ENCODE measurements around the gene HIF1A.
"Not testable (repeated sequence)": the region's sequence is repeated elsewhere in the genome, so short reads cannot be mapped to it uniquely, and the experiment has no call there.

The HIF1A gene

GRCh38 chr14:61726778-61727658, 31.7 kb downstream of the HIF1A start:
- H3K36me3 ChIP-seq (ENCODE audit: control insufficient read depth, insufficient read depth, low read length) = peaks cover 94% of the 10 kb centered on the region
- 100% methylated on average over 2 to 3 of the region's 7 CpGs for WGBS, 2 experiments (ENCODE audit: insufficient coverage in 2 of 2)
- H3K27ac ChIP-seq (ENCODE audit: low read depth, low read length, severe bottlenecking) = no peak overlapping the region
- no peak overlapping the region for H3K4me3 ChIP-seq (ENCODE audit: extremely low read depth, insufficient read depth, low read length, poor library complexity, severe bottlenecking)
- no peaks in the 10 kb centered on the region for H3K4me1 ChIP-seq (ENCODE audit: control insufficient read depth, insufficient read depth, low read length, poor library complexity, severe bottlenecking)
- no peaks in the 10 kb centered on the region for H3K9me3 ChIP-seq (ENCODE audit: control insufficient read depth, low read length)

- Histone ChIP-seq H3K4me3 (ENCODE audit: extremely low read depth, insufficient read depth, low read length, poor library complexity, severe bottlenecking) (no peak overlapping the region), H3K27ac (ENCODE audit: low read depth, low read length, severe bottlenecking) (no peak overlapping the region), H3K36me3 (ENCODE audit: control insufficient read depth, insufficient read depth, low read length) (peaks cover 98% of the 10 kb centered on the region), H3K9me3 (ENCODE audit: control insufficient read depth, low read length) (no peaks in the 10 kb centered on the region), H3K4me1 (ENCODE audit: control insufficient read depth, insufficient read depth, low read length, poor library complexity, severe bottlenecking) (no peaks in the 10 kb centered on the region)
- WGBS, 2 experiments (ENCODE audit: insufficient coverage in 2 of 2) = no CpG with 5 or more reads among the region's 2 CpGs
Observed at GRCh38 chr14:61730756-61731373, 35.6 kb downstream of the HIF1A start.

- peaks cover 98% of the 10 kb centered on the region for H3K36me3 ChIP-seq (ENCODE audit: control insufficient read depth, insufficient read depth, low read length)
- WGBS, 2 experiments (ENCODE audit: insufficient coverage in 2 of 2) = no CpG with 5 or more reads among the region's 2 CpGs
- no peak overlapping the region for H3K4me3 ChIP-seq (ENCODE audit: extremely low read depth, insufficient read depth, low read length, poor library complexity, severe bottlenecking)
Observed at GRCh38 chr14:61733972-61734371, 38.7 kb downstream of the HIF1A start.

GRCh38 chr14:61736751-61737150, 41.4 kb downstream of the HIF1A start:
- H3K27ac ChIP-seq (ENCODE audit: low read depth, low read length, severe bottlenecking) = no peak overlapping the region
- H3K4me3 ChIP-seq (ENCODE audit: extremely low read depth, insufficient read depth, low read length, poor library complexity, severe bottlenecking) = no peak overlapping the region
- WGBS, 2 experiments (ENCODE audit: insufficient coverage in 2 of 2) = 89 to 100% methylated on average over 2 to 3 of the region's 4 CpGs
- H3K9me3 ChIP-seq (ENCODE audit: control insufficient read depth, low read length) = no peaks in the 10 kb centered on the region
- H3K4me1 ChIP-seq (ENCODE audit: control insufficient read depth, insufficient read depth, low read length, poor library complexity, severe bottlenecking) = no peaks in the 10 kb centered on the region
- peaks cover 95% of the 10 kb centered on the region for H3K36me3 ChIP-seq (ENCODE audit: control insufficient read depth, insufficient read depth, low read length)

More at GRCh38 chr14:61733972-61734371, 38.7 kb downstream of the HIF1A start:
- Histone ChIP-seq H3K27ac (ENCODE audit: low read depth, low read length, severe bottlenecking) (no peak overlapping the region), H3K9me3 (ENCODE audit: control insufficient read depth, low read length) (no peaks in the 10 kb centered on the region), H3K4me1 (ENCODE audit: control insufficient read depth, insufficient read depth, low read length, poor library complexity, severe bottlenecking) (no peaks in the 10 kb centered on the region)

GRCh38 chr14:61737915-61738314, 42.6 kb downstream of the HIF1A start:
- H3K9me3 ChIP-seq (ENCODE audit: control insufficient read depth, low read length) = no peaks in the 10 kb centered on the region
- H3K27ac ChIP-seq (ENCODE audit: low read depth, low read length, severe bottlenecking) = no peak overlapping the region
- H3K4me1 ChIP-seq (ENCODE audit: control insufficient read depth, insufficient read depth, low read length, poor library complexity, severe bottlenecking) = no peaks in the 10 kb centered on the region
- no peak overlapping the region for H3K4me3 ChIP-seq (ENCODE audit: extremely low read depth, insufficient read depth, low read length, poor library complexity, severe bottlenecking)
- 97 to 98% methylated on average over 3 to 4 of the region's 5 CpGs for WGBS, 2 experiments (ENCODE audit: insufficient coverage in 2 of 2)
- H3K36me3 ChIP-seq (ENCODE audit: control insufficient read depth, insufficient read depth, low read length) = peaks cover 97% of the 10 kb centered on the region

GRCh38 chr14:61739133-61739532, 43.8 kb downstream of the HIF1A start:
- H3K36me3 ChIP-seq (ENCODE audit: control insufficient read depth, insufficient read depth, low read length) = peaks cover 97% of the 10 kb centered on the region
- no peak overlapping the region for H3K27ac ChIP-seq (ENCODE audit: low read depth, low read length, severe bottlenecking)
- H3K4me1 ChIP-seq (ENCODE audit: control insufficient read depth, insufficient read depth, low read length, poor library complexity, severe bottlenecking) = no peaks in the 10 kb centered on the region
- H3K4me3 ChIP-seq (ENCODE audit: extremely low read depth, insufficient read depth, low read length, poor library complexity, severe bottlenecking) = no peak overlapping the region
- no peaks in the 10 kb centered on the region for H3K9me3 ChIP-seq (ENCODE audit: control insufficient read depth, low read length)

GRCh38 chr14:61742371-61742770, 47.1 kb downstream of the HIF1A start:
- H3K36me3 ChIP-seq (ENCODE audit: control insufficient read depth, insufficient read depth, low read length) = peaks cover 96% of the 10 kb centered on the region
- H3K4me3 ChIP-seq (ENCODE audit: extremely low read depth, insufficient read depth, low read length, poor library complexity, severe bottlenecking) = no peak overlapping the region
- WGBS, 2 experiments (ENCODE audit: insufficient coverage in 2 of 2) = 92 to 99% methylated on average over 6 of the region's 6 CpGs
- no peaks in the 10 kb centered on the region for H3K4me1 ChIP-seq (ENCODE audit: control insufficient read depth, insufficient read depth, low read length, poor library complexity, severe bottlenecking)
- H3K27ac ChIP-seq (ENCODE audit: low read depth, low read length, severe bottlenecking) = no peak overlapping the region
- no peaks in the 10 kb centered on the region for H3K9me3 ChIP-seq (ENCODE audit: control insufficient read depth, low read length)

GRCh38 chr14:61744238-61744637, 48.9 kb downstream of the HIF1A start:
- no peak overlapping the region for H3K27ac ChIP-seq (ENCODE audit: low read depth, low read length, severe bottlenecking)
- no peak overlapping the region for H3K4me3 ChIP-seq (ENCODE audit: extremely low read depth, insufficient read depth, low read length, poor library complexity, severe bottlenecking)
- no peaks in the 10 kb centered on the region for H3K4me1 ChIP-seq (ENCODE audit: control insufficient read depth, insufficient read depth, low read length, poor library complexity, severe bottlenecking)
- 86 to 92% methylated on average over 2 of the region's 5 CpGs for WGBS, 2 experiments (ENCODE audit: insufficient coverage in 2 of 2)
- no peaks in the 10 kb centered on the region for H3K9me3 ChIP-seq (ENCODE audit: control insufficient read depth, low read length)
- peaks cover 82% of the 10 kb centered on the region for H3K36me3 ChIP-seq (ENCODE audit: control insufficient read depth, insufficient read depth, low read length)

- H3K9me3 ChIP-seq (ENCODE audit: control insufficient read depth, low read length); H3K27ac ChIP-seq (ENCODE audit: low read depth, low read length, severe bottlenecking); H3K4me3 ChIP-seq (ENCODE audit: extremely low read depth, insufficient read depth, low read length, poor library complexity, severe bottlenecking); H3K4me1 ChIP-seq (ENCODE audit: control insufficient read depth, insufficient read depth, low read length, poor library complexity, severe bottlenecking): not testable (repeated sequence)
- peaks cover 77% of the 10 kb centered on the region for H3K36me3 ChIP-seq (ENCODE audit: control insufficient read depth, insufficient read depth, low read length)
- WGBS, 2 experiments (ENCODE audit: insufficient coverage in 2 of 2) = no CpG with 5 or more reads among the region's 3 CpGs
Observed at GRCh38 chr14:61746346-61746745, 51.0 kb downstream of the HIF1A start.

GRCh38 chr14:61746881-61747280, 51.6 kb downstream of the HIF1A start:
- Histone ChIP-seq H3K4me3 (ENCODE audit: extremely low read depth, insufficient read depth, low read length, poor library complexity, severe bottlenecking) (no peak overlapping the region), H3K27ac (ENCODE audit: low read depth, low read length, severe bottlenecking) (no peak overlapping the region), H3K9me3 (ENCODE audit: control insufficient read depth, low read length) (no peaks in the 10 kb centered on the region), H3K36me3 (ENCODE audit: control insufficient read depth, insufficient read depth, low read length) (peaks cover 72% of the 10 kb centered on the region), H3K4me1 (ENCODE audit: control insufficient read depth, insufficient read depth, low read length, poor library complexity, severe bottlenecking) (no peaks in the 10 kb centered on the region)

GRCh38 chr14:61747342-61747741, 52.0 kb downstream of the HIF1A start:
- Histone ChIP-seq H3K27ac (ENCODE audit: low read depth, low read length, severe bottlenecking) (no peak overlapping the region), H3K36me3 (ENCODE audit: control insufficient read depth, insufficient read depth, low read length) (peaks cover 67% of the 10 kb centered on the region), H3K9me3 (ENCODE audit: control insufficient read depth, low read length) (no peaks in the 10 kb centered on the region), H3K4me1 (ENCODE audit: control insufficient read depth, insufficient read depth, low read length, poor library complexity, severe bottlenecking) (no peaks in the 10 kb centered on the region), H3K4me3 (ENCODE audit: extremely low read depth, insufficient read depth, low read length, poor library complexity, severe bottlenecking) (no peak overlapping the region)
- no CpG with 5 or more reads among the region's 3 CpGs for WGBS, 2 experiments (ENCODE audit: insufficient coverage in 2 of 2)
